Measurements from ENCODE around the gene DAPK1.

Gene DAPK1

GRCh38 chr9:87699835-87700234 is 202.2 kb downstream of the DAPK1 start:
- no peak for DNase-seq

DNA sequence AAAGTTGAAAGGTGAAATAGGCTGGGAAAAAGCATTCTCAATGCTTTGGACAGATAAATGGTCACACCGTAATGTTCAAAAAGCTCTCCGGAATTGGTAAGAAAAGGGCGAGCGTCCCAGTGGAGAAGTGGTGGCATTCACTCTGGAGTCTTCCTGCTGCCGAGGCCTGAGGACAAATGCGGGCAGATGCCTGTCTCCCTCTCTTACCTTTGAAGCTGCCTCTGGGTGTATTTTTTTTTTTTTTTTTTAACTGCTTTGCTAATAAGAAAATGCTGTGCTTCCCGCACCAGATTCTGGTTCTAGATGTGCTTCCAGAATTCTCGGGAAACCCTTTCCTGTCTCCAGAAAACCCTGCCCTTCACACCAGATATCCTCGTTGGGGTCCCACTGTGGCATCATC is 203.8 kb downstream of the DAPK1 start:
- DNase-seq: no peak

GRCh38 chr9:87701931-87702421 is 204.3 kb downstream of the DAPK1 start:
- DNase-seq: no peak

DNA sequence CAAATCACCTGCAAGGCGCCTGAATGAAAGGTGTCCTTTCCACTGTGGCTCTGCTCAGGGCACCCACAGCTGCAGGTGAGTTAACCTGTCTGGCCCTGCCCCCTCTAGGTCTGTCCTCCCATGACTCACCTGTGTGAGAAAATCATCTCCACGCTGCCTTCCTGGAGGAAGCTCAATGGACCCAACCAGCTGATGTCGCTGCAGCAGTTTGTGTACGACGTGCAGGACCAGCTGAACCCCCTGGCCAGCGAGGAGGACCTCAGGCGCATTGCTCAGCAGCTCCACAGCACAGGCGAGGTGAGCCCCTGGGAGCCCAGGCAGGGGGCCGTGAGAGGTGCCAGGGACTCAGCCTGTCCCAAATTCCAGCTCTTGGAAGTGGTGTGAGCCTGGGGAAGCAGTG is 205.3 kb downstream of the DAPK1 start:
- no peak for DNase-seq

DNA sequence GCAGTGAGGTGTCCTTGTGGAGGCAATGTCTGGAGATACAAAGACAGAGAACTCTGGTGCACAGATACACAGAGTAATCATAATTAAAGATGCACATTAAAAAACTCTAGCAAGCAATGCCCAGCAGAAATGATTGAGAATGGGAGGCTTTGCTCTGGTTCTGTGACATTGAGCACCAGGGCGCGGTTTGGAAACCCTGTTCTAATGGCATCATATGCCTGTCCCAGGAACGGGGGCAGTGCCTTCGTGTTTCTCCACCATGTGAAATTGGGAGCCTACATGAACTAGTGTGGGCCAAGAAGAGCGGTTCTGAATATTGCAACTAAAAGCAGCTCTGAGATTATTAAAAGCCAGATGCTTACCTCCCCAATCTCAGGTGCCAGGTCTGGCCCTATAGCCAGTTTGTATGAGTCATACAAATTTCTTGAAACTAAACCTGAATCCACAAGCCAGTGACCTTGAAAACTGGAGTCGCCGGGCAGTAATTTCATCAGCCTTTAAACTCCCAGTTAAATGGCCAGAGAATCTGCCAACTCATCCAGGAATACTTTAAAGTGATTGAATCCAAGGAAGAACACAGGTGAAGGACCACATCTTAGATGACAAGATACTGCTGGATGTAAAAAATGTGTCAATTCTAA is 206.1 kb downstream of the DAPK1 start:
- no peak for DNase-seq

GRCh38 chr9:87704342-87704741 is 206.7 kb downstream of the DAPK1 start:
- DNase-seq: no peak

DNA sequence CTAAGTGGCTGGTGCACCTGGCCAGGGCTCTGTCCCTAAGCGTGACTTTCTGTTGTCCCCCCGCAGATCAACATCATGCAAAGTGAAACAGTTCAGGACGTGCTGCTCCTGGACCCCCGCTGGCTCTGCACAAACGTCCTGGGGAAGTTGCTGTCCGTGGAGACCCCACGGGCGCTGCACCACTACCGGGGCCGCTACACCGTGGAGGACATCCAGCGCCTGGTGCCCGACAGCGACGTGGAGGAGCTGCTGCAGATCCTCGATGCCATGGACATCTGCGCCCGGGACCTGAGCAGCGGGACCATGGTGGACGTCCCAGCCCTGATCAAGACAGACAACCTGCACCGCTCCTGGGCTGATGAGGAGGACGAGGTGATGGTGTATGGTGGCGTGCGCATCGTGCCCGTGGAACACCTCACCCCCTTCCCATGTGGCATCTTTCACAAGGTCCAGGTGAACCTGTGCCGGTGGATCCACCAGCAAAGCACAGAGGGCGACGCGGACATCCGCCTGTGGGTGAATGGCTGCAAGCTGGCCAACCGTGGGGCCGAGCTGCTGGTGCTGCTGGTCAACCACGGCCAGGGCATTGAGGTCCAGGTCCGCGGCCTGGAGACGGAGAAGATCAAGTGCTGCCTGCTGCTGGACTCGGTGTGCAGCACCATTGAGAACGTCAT is 208.5 kb downstream of the DAPK1 start:
- no peak for DNase-seq

GRCh38 chr9:87707805-87708506 is 210.3 kb downstream of the DAPK1 start:
- no peak for DNase-seq

GRCh38 chr9:87708546-87708945 is 210.9 kb downstream of the DAPK1 start:
- DNase-seq: no peak

DNA sequence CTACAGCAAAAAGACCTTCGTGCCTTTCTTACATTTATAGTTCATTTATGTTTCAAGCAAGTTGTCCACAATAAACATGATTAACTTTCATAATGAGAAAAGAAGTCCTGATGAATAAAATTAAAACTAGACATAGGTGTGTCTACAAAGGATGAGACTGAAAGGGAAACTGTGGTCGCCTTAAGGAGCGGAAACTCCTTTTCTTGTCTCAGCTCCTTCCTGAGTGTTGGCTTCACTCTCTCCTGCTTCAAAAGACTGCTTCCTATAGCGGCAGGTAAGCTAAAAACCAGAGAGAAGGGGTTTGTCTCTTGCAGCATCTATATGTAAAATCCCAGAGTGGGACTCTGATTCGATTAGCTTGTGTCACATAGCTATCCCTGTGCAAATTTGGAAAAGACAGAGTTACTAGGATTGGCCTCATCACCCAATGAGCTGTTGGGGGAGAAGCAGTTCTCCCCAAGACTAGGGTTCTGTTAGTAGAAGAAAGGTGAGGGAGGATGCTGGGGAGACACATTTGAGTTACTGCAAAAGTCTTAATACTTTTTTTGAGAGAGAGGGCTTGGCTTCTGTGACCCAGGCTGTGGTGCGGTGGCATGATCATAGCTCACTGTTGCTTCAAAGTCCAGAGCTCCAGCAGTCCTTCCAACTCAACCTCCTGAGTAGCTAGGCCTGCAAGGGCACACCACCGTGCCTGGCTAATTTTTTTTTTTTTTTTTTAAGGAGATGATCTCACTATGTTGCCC is 211.5 kb downstream of the DAPK1 start:
- no peak for DNase-seq

- DNase-seq: no peak
Observed at GRCh38 chr9:87710443-87710842, 212.8 kb downstream of the DAPK1 start.

DNA sequence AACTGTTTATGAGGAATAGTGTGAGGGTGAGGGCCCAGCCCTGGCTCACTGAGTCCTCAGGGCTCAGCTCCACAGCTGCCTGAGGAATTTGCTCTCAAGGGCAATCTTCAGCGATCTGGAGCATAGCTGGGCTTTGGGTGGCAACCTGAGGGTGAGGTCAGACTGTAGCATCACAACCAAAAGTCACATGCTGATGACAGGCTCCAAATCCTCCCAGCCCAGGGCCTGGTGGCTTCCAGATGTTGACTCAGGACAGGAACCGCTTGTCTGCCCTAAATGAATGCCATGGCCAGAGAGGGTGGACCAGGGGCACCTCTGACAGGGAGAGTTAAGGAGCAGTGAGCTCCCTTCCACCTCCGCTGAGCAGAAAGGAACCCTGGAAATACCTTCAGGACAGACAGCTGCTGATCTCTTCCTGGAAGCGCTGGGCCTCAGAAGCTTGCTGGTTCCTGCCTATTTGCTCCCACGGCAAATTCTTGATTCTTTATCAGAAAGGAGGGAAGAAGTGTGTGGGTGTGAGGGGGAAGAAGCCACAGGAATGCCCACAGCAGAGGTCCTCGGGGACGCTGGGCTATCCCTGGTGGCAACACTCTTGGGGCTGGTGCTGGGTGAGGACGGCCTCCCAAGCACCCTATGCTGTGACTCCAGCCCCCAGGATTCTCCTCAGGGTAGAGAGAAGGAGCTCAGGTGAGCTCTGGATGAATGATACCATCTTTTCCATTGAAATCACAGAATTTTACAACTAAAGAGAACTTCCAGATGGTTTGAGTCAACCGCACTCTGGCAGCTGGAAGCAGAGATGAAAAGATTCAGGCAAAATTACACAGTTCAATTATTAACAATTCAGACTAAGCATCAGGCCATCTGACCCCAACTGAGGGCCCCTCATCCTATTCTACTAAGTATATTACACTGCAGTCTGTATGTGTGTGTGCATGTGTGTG is 214.5 kb downstream of the DAPK1 start:
- no peak for DNase-seq

DNA sequence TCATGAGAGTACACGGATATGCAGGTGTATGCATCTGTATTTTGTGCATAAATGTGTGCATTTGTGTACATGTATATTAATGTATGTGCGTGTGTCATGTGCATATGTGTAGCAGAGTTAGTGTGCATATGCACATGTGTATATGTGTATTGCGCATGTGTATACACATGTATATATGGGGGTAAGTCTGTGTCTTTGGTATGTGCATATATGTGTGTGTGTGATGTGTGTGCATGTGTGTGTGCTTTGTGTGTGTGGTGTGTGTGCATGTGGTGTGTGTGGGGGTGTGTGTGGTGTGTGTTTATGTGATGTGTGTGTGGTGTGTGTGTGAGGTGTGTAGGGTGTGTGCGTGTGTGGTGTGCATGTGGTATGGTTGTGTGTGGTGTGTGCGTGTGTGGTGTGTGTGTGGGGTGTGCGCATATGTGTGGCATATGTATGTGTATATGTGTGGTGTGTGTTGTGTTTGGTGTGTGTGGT is 215.2 kb downstream of the DAPK1 start:
- no peak for DNase-seq

GRCh38 chr9:87713278-87713987 is 215.8 kb downstream of the DAPK1 start:
- peak; percentile 48 to 56 for DNase-seq

GRCh38 chr9:87713988-87714330 is 216.3 kb downstream of the DAPK1 start:
- no peak for DNase-seq

DNA sequence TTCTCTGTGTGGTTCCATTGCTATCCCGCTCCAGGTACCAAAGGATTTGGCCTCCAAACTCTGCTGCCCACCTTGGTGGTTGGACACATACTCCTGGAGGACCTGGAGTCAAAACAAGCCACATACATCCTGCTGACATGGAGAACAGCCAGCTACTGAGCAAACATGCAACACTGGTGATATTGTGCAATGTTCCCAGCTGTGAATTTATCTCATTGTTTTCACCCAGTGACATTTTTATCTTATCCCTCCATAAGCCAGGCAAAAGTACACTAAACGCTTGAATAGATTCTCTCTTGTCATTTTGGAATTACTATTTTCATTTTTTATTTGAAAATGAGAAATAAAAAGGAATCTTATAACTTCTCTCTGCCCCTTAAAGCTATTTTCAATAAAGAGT is 217.2 kb downstream of the DAPK1 start:
- no peak for DNase-seq

DNA sequence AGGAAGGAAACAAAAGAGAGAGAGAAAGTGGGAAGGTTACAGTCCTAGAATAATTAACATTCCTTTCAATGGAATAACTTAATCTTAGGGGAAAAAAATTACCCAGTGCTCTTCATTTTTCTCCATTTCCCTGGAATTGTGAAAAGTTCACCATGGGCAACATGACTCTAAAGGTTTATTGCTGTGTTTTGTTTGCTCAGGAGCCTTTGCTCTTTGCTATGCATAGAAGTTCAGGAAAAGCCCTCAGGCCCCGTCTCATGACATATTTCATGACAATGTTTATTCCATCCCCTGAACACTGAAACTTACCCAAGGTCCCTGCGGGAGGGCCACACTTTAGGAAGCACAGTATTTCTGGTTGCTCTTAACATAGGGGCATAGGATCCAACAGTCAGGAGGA is 218.5 kb downstream of the DAPK1 start:
- no peak for DNase-seq

GRCh38 chr9:87717456-87717855 is 219.8 kb downstream of the DAPK1 start:
- DNase-seq: no peak

DNA sequence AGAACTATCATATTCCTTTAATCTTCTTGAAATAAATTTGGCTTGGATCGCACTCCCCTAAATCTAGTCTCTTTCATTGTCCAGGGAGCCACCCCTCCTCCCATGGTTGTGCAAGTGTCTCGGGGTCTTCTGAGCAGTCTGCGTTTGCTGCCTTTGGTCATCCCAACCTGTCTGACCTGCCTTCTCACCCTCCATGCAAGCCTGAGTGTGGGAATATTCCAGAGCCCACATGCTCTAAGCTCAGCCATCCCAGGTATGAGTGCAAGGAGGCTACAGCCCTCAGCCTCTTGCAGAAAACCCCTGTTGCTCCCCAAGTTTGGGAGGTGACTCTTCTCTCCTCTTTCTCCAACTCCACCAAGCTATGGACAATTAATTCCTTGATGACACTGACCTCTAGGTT is 220.6 kb downstream of the DAPK1 start:
- no peak for DNase-seq

DNA sequence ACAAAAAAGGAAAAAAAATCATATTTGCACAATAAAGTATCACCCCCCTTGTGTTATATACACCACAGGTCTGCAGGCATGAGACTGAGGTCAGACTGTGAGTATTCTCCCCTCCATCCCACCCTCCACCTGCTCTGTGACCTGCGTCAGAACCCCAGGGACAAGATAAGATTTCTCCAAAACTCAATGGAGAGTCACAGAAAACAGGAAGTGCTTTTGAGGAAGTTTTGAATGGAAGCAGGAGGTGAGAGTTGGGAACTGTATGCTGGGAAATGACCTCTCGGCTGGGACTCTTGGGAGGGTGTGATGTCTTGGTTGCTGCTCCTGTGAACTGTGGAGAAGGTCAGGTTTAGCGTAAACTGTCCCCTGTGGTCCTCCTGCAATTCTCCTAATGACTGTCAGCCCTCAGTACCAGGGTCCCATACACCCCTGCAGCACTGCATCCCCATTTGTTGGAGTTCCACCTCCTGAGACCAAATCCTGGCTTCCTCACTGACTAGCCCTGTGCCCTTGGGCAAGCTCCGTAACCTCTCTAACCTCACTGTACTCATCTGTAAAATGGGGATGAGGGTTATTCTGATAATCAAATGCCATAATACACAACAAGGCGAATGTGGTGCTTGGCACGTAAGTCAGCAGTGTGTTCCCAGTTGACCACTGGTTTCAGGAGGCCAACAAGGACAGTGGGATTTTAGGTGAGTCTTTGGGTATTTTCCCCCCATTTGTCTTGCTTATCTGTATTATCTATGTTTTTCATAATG is 221.4 kb downstream of the DAPK1 start:
- no peak for DNase-seq

DNA sequence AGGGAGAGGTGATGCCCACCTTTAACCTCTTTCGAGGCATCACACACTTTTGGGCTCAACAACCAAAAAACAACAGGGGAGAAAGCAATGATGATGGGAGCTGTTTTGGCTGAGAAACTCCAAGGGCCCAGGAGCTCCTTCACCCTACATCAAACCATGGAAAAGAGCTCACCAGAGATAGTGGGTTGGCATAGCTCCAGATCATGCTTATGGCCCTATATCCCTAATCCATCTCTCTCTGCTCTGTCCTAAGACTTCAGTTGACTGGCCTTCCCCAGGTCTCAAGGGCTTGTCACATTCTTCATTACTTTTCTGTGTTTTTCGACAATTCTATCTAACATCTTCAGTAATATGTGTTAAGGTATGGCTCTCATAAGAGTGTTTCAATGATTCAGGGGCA is 222.5 kb downstream of the DAPK1 start:
- no peak for DNase-seq

All from stimulated activated CD4-positive, alpha-beta T cell treated with anti-CD3 and anti-CD28 coated beads, Interleukin-2, amount 100 ng/mL, for 24 hours (primary cell).